Measurements from ENCODE around the gene TNP1.

TNP1 gene, protein sequence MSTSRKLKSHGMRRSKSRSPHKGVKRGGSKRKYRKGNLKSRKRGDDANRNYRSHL

DNA sequence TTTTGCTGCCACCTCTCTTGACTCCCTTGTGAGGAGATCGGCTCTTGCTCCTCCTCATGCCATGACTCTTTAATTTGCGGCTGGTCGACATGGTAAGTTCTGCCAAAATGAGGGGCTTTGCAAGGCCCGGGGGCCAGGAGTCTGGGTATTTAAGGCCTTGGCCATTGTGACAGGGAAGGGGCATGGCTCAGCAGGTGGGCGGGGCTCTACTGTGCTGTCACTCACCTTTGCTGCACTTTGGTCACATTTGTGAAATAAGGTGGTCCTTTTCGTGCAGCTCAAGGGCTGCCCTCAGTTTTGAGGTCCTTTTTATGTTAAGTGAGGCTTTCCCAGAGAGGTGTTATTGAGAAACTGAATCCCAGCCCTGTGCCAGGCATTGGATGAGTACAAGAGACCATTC, at the start of gene TNP1:
Gene TNP1, minus strand, starts transcription at position 121 of the 400 bp plus-strand sequence. Its CDS starts 30 bp downstream, at position 91.
- DNase-seq = no peak

DNA sequence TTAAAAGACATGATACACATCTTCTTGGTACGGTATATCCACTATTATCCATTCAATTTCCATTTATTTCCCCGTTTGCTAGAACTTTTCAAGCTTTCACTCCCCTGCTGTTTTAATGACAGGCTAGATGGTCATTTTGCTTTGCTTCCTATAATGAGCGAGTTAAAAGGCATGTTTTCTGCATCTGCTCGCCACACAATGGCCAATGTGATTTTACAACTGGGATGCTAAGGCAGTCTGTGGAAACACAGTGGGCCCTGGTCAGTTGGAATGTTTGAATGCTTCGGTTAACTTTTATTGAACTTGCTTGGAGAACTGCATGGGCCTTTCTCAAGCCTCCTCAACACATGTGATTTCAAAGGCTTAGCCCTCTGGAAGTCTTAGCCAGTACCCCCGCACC, 48.4 kb upstream of the TNP1 start:
- no peak for DNase-seq

GRCh38 chr2:216905649-216906329, 45.9 kb upstream of the TNP1 start:
- DNase-seq = no peak

DNA sequence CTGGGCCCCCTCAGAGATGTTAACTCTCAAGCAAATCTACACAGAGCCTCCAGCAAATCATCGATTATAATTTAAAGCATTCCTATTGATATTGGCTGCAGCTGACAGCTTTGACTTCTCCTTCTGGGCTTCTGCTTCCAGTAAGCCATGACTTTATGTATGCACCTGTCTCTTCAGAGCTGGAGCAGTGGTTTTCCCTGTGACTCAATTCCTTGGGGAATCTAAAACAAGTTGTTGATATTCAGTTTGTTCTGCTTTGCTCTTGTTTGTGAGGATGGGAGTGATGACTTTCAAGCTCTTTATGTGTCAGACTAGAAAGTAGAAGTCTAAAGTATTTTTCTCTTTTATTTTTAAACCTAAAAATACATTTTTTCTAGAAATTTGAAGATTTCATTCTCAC, 45.1 kb upstream of the TNP1 start:
- DNase-seq = no peak

DNA sequence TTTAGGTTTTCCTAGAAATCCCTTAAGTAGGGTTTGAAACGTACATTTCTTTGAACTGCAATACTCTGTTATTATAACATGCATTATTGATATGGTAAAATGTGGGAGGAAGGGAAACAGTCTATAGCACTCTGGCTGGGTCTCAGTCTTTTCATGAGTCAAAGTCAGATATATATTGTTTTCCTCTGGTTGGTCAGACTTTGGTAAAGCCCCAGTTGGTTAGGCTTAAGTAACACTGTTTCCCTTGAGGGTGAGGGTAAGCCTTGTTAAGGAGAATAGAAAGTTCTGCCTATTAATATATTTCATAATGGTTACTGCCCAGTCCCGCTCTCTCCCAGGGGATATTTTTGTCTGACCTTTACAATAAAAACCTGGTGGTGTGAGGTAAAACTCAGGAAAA, 44.7 kb upstream of the TNP1 start:
- DNase-seq = no peak

DNA sequence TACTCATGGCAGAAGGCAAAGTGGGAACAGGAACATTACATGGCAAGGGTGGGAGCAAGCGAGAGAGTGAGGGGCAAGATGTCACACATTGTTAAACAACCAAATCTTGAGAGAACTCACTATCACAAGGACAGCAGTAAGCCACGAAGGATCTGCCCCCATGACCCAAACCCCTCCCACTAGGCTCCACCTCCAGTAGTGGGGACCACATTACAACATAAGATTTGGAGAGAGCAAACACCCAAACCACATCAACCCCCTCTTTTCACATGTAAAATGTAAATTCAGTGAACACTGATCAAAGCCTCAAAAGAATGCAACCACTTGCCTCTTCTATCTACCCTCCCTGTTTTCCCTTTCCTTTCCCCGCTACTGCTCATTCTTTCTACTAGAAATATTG, 43.6 kb upstream of the TNP1 start:
- DNase-seq = no peak

- DNase-seq = no peak
These were observed 41.4 kb upstream of the TNP1 start for GRCh38 chr2:216901273-216901672.

- DNase-seq = no peak
These were observed 40.5 kb upstream of the TNP1 start for GRCh38 chr2:216900406-216900805.

GRCh38 chr2:216897561-216898203, 37.8 kb upstream of the TNP1 start:
- no peak for DNase-seq

DNA sequence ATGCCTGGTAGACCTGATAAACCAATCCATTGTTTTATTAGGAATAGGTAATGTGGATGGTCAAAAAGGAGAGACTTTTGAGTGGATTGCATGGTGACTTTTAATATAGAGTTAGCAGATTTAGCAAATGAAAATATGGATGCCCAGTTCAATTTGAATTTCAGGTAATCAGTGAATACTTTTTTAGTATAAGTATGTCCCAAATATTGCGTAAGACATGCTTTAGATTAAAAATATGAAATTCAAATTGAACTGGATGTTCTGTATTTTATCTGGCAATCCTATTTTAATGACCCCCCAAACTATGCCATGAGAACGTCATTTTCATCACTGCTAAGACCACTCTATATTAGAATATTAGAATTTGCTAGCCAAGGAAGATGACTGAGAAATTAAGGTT, 30.3 kb upstream of the TNP1 start:
- no peak for DNase-seq

DNA sequence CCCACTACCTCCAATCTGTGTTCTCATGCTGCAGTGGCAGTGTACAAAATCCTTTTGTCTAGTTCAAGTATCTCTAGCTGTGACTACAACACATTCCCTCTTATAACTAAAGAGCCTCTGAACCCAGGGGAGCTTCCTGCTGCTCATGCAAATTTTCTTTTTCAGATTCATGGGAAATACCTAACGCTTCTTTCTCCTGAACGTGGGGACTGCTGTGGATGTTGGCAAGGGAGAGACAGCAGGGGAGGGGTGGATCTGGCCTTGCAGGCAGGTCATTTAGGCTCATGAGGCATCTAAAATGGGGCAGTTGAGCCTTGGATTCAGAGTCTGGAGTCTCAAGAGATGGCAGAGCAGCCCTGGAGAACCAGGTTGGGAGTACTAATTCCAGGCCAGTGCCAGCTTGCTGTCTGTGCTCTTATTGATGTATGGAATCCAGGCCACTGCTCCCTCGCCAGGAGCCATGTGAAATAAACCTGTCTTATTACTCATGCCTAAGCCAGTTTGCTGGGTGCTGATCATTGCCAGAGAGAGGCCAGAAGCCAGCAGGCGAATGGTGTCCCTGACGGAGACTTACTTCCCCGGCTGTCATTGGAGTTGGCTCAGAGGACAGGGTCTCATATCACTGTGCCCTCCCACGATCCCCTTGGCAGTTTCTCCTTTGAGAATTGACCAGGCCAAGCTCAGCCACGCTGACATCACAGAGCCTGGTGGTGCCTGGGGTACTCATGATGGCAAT, 29.2 kb upstream of the TNP1 start:
- DNase-seq = no peak

DNA sequence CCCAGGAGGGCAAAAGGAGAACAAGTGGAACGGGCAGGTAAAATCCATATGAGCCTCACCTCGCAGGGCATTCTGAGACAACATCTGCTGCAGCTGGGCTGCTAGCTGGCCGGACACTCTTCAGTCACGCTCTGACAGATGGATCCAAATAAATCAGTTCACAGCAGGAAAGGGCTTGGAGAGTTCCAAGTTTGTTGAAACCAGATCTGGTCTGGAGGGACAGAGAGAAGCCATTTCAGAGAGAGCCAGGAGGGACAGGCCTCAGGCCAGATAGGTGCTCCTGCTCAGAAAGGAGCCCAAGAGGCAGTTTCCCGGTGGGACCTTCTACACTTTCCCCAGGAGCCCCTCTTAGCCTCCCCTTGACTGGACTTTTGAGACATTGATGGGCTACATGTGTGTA, 28.2 kb upstream of the TNP1 start:
- no peak for DNase-seq

- no peak for DNase-seq
These were observed 27.3 kb upstream of the TNP1 start for GRCh38 chr2:216887138-216887537.

- DNase-seq = no peak
These were observed 25.3 kb upstream of the TNP1 start for GRCh38 chr2:216885117-216885553.

DNA sequence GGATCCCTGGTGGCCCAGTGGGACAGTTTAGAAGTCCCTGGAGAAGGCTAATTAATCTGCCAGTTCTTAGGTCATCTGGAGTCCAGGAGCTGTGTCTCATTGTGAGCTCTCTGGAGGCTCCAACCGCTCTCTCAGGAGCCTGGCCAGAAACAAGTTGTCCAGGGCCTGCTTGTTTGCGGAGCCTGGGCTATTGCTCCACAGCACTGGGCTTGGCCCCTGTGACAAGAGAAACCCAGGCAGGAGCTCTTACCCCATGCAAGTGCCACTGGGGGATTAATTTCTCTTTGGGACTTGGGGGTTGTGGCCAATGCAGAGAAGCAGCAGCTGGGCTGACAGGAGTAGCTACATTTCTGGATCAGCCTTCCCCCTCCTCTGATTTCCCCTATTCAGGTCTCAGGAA, 24.5 kb upstream of the TNP1 start:
- DNase-seq = no peak

DNA sequence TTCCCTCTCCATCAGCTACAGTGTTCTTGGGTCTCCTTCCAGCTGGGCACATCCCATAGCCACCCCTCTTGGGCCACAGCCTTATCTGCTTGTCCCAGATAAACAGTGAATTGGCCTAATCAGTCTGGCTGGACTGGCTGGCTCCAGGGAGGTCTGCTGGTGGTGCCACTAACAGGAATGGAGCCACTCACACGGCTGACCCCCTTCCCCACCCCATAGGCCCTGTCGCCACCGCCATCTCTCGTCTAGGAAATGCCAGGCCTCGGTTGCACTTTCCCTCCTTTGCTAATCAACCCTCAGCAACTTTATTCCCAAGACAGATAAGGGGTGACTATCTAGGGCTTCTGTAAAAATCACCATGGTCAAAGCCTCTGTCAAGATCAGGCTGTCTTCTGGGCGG, 23.0 kb upstream of the TNP1 start:
- DNase-seq = no peak

DNA sequence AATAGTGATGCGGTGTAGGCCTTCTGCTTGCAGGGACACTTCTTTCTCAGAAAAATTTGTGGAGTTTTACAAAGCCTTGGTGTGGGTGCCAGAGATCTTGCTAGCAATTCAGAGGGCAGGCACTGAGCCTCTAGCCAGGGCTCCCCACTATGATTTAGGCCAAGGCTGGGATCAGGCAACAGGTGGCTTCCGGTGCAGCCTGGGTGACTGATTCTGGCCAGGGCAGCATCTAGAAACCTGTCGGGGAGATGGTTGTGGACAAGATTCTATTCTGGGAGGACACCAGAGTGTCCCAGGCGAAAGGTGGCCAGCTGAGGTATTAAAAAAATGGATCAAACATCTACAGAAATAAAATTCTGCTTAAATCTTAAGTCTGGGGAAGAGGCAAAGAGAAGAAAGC, 21.5 kb upstream of the TNP1 start:
- DNase-seq = no peak

DNA sequence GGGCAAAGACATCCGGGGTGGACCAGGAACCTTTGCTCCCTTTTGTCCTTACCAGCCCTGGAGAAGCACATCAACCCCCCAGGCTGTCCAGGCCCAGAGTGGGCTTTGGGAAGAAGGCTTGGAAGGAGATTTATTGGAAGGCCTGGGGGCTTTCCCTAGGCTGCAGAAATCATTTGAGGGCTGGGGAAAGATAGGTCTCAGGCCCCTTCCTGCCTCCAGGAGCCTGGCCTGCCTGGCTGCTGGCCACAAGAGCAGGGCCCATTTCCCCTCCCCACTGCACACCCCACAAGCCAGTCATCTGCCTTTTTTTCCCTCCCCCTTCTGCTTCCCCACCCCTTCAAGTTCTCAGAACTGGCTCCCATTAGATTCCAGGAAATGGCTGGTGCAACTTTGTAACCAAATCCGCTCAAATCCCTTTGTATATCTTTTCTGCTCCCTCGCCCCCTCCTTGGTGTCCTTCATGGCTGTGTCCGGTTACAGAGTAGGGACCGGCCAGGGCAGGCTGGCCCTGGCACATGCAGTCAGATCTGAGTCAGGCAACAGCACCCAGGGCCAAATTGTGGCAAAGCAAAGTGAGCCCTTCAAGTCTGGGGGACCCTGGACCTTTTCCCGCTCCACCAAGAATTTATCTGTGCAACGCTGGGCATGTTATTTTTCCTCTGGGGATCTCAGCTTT, 20.8 kb upstream of the TNP1 start:
- no peak for DNase-seq

- no peak for DNase-seq
These were observed 20.1 kb upstream of the TNP1 start for GRCh38 chr2:216879727-216880508.

DNA sequence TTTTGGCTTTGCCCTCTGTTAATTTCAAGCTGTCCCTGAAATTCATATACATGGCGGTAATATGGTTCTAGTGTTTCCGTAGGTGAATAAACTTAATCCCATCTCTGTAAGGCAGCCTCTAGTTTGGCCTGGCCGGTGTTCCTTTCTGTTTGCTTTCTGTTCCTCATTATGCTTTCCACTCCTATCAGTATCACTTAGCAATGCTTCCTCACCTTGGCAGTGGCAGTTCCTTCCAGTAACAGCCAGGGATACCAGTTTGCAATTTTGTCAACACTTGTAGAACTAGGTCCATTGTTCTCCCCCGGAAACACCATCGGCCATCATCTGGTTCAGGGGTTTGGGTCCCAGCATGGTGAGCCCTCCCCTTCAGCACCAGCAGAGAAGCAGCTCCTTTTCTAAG, 18.2 kb upstream of the TNP1 start:
- no peak for DNase-seq

GRCh38 chr2:216877085-216877484, 17.2 kb upstream of the TNP1 start:
- DNase-seq = no peak

DNA sequence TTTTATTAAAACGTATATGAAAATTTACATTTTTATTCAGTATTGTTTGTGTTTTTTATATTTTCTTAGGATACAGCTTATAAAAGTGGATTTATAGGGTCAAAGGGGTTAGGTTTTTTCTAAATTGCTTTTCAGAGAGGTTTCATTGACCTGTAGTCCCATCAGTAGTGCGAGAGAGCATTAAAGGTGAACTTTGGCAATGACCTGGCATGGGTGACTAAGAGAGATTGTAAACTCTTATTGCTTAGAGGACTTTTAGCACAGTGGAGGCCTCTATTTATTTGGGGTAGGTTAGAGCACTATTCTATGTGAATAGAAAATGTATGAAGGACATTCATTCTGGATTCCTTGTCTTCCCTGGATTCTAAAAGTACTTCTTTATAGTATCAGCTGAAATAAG, 16.0 kb upstream of the TNP1 start:
- DNase-seq = no peak

- DNase-seq = no peak
These were observed 13.7 kb upstream of the TNP1 start for GRCh38 chr2:216873573-216873972.

All from CD4-positive, alpha-beta T cell treated with Interleukin-10 for 1 hour (primary cell).